SHP77 (cell line): ENCODE data around the gene PRDM5.

ENCODE experiments used
- DNase-seq, 2 experiments: peaks; one replicate each; lab custom pipeline; 2025; lab: John Stamatoyannopoulos, UW

The PRDM5 gene

DNA sequence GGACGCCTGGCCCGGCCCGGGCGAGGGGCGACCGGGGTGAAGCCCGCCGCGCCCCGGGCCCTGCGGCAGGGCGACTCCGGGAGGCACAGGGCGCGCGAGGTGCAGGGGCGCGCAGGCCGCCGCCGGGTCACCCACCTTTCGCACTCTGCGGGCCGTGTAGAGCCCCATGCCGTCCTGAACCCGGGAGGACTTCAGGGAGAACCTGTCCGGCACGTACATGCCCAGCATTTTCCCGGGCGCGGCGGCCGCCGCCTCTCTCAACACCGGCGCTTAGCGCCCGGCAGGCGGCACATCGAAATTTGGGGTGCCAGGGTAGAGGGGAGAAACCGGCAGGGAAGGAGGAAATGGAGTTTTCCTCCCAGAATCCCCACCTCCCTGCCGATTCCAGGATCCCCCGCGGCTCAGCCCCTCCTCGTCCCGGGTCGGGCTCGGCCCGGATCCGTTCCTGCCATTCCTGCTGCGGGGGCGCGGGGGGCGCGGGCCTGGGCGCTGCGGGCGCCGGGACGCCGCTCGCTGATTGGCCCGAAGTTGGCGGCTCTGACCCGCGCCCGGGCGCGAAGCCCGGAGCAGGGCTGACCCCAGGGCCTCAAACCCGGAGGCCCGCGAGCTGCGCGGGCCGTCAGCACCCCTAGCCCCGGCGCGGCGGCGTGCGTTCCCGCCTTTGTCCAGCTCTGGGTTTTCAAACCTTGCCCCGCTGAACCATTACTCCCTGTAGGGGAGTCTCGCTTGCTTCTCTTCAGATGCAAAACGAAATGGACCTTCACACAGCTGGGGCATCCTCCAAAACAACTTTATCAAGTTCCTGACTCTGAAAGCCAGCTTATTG, at the start of gene PRDM5:
Gene PRDM5, minus strand, starts transcription at position 346 of the 826 bp plus-strand sequence. Its CDS starts 118 bp downstream, at position 228.
- no peak for DNase-seq

DNA sequence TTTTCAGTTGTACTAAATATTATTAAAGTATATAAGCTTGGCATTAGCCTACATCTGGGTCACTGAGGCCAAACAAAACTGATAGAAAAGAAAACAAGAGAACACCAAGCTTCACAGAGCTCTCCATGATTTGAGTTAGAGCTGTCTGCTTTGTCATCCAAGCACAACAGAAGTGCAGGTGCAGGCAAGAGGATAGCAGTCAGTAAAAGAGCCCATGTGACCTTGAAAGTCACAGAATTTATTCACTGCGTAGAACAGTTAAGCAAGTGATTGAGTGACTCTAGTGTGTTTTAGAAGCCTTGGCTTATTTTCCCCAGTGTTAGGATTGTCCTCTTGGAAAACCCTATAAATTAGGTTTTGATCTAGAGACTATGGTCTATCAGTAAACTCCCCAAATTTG, 49.4 kb upstream of the PRDM5 start:
- DNase-seq: peak; percentile 13 to 30

DNA sequence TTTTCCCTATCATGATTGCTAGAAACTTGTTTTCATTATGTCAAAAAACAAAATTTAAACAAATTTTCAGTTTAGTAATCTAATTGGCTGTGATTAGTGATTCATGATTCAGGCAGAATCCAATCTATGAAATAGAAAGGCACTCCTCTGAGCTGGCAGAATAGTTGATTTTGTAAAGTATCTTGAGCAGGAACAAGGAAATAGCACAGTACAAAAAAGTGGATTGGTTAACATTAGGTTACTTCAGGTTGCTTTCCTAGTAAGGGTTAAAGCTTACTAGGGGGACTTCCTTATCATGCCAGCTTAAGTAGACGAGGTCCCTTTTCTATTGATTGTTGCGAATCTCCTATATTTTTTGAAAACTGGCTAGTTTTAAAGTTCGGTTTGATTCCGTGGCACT, 43.4 kb upstream of the PRDM5 start:
- DNase-seq: no peak

DNA sequence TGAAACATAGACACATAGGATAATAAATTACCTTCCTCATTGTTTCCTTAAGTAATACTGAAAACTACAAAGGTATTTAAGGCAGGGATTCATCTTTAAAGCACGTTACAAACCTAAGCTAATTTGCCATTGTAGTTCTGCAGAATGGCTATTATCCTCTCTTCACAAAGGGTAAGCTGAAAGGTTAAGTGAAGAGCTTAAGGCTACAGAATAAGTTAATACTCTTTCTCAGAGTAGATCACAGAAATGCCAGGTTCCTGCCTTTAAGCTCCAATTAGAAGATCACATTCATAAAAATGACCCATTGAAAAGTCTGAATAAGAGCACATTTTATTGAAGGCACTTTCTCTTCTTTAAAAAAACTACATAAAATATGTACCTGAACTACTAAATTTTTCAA, 42.1 kb upstream of the PRDM5 start:
- DNase-seq: no peak

DNA sequence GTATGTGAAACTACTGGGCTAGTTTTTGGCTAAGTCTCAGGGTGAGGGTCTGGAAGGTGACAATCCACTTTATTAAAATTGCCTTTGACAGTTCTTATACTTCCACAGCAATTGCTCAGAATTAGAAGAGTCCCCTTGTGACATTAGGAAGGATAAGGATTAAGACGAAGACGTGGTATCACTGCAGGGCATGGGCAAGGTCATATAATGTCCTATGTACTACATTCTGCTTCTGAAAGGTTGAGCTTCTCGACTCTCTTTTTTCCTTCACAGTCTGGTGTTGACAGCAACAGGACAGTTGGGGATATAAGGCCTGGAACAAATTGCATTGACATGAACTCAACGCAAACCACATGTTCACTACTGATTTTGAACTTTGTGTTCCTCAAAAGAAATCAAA, 40.9 kb upstream of the PRDM5 start:
- no peak for DNase-seq

DNA sequence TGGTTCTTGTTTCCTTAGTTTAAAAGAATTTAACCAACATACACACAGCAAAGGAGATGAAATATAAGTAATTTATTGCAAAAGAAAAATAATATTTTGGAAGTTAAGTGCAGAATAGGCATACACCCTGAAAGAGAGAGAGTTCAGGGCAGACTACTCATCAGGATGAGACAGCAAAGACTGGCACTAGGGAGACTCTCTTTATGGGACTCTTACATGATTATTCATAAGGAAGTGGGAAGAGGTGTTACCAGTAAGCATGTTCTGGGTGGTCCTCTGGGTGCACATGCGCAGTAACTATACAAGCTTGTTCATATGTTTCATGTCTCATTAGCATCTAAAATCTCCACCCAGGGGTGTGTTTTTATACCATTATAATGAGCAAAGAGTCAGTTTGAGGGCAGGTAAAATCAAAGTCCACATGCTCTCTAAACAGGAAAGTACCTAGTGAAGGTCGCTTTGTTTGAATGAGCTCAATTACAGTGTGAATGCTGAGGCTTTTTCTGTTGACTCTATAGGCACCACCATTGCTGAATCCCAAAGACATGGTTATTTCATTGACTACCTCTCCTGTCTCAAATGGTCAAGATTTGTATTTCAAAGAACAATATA, 38.2 kb upstream of the PRDM5 start:
- DNase-seq: no peak

DNA sequence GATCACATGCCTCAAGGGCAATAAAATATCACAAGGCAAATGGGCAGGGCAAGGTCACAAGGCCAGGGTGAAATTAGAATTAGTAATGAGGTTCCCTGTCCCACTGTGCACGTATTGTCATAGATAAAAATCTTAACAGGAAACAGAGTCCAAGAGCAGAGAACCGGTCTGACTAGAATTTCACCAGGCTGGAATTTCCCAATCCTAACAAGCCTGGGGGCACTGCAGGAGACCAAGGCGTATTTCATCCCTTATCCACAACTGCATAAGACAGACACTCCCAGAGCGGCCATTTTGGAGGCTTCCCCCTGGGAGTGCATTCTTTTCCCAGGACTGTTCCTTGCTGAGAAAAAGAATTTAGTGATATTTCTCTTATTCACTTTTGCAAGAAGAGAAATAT, 25.9 kb upstream of the PRDM5 start:
- DNase-seq: no peak

DNA sequence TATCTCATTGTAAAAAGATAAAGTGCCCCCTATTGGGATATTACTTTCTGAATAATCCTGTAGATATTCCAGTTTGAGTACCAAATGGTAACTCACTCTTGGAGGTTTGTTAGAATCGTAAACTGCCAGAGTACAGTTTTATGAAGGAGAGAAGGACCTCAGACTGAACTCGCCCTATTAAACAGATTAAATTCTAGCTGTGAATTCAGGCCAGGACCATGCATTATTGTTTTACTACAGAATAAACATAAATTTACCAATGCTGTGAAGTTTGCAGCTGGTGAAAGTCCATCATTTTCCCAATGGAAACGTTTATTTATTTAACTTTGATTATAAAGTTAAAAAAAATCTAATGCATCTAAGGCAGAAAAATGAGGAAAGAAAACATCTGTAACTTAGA, 20.2 kb upstream of the PRDM5 start:
- no peak for DNase-seq

DNA sequence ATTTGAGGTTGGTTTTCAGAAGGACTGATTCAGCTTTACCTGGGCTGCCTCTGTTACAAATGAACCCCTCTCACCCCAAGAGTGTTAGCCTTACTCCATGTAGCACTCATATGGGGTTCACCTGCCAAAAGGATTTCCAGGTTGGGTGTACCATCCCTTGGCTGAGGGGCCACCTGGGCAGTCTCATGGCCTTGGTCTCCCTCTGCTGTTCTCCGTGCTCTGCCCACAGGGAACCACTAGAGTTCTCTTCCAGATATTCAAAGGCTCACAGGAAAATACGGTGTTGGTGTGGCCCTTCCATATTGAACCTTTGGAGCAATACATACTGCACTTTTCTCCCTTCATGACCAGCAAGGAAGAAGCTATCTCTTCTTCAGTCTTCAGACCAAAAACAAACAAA, 18.0 kb upstream of the PRDM5 start:
- no peak for DNase-seq

DNA sequence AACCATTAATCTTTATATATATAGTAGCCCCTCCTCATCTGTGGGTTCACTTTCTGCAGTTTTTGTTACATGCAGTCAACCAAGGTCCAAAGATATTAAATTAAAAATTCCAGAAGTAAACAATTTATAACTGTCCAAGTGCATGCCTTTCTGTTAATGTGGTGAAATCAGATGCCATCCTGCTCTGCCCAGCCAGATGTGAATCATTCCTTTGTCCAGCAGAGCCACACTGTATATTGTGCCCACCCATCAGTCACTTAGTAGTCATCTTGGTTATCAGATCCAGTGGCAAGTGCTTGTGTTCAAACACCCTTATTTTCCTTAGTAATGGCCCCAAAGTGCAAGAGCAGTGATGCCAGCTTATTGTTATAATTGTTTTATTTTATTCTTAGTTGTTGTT, 17.2 kb upstream of the PRDM5 start:
- no peak for DNase-seq

DNA sequence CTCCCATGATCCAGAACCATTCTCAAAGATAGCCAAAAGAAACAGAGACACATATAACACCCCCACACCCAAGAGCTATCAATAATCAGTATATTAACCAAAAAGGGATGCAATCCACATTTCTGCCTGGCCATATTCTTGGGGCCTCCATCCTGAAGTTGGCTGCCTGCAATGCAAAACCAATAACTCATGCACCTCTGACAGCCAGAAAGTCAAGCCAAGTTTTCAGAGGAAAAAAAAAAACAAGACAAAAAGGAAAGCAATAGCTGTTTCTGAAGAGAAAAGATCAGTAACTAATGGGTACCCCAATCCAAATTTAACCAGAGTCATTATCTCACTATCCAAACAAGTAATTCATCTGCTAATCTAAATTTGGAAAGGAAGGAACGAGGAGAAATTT, 7.3 kb upstream of the PRDM5 start:
- no peak for DNase-seq

DNA sequence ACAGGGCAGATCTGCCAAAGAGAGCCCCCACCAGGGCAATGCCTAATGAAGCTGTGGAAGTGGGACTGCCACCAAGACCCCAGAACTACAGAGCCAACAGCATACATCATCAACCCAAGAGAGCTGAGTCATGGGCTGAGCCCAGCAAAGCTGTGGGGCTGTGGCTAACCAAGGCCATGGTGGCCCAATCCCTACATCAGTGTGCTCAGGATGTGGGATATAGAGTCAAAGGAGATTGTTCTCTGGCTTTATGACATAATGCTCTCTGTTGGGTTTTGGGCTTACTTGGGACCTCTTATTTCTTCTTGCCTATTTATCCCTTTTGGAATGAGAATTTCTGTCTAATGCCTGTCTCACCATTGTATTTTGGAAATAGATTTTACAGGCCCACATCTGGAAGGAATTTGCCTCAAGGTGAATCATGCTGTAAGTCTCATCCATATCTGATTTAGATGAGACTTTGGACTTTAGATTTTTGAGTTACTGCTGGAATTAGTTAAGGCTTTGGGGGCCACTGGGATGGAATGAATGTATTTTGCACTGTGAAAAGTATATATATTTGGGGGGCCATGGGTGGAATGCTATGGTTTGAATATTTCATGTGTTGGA, 5.4 kb upstream of the PRDM5 start:
- no peak for DNase-seq

DNA sequence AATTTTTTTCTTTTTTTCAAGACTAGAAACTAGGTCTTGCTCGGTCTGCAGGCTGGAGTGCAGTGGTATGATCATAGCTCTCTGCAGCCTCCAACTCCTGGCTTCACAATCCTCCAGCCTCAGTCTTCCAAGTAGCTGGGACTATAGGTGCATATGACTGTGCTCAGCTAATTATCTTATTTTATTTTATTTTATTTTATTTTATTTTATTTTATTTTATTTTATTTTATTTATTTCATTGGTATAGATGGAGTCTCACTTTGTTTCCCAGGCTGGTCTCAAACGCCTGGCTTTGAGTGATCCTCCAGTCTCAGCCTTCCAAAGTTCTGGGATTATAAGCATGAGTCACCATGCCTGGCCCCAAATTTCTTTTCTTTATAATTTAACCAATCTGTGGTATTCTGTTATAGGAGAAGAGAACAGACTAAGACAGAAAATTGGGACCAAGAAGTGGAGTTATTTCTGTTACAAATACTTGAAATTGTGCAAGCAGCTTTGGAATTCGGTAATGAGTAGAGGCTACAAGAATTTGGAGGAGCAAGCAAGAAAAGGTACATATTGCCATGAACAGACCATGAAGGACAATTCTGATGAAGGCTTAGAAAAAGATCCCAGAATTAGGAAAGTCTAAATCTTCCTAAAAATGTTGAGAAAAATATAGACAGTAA, 4.0 kb upstream of the PRDM5 start:
- DNase-seq: no peak

DNA sequence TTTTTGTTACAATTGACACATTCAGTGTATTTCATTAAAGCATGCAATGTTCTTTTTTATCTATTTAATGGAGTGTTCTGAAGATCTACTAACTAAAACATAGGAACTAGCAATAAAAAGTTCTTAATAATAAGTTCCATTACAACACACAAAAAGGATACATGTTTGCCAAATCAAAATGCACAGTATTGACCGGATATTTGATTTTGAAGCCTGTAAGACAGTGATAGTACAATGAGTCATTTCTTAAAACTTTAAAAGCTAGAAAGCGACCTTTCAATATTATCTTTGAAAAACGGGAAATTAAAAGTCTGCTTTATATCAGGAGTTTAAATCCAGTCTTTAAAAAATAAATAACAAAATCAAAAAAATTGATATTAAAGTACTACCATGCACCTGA, 2.4 kb upstream of the PRDM5 start:
- no peak for DNase-seq

DNA sequence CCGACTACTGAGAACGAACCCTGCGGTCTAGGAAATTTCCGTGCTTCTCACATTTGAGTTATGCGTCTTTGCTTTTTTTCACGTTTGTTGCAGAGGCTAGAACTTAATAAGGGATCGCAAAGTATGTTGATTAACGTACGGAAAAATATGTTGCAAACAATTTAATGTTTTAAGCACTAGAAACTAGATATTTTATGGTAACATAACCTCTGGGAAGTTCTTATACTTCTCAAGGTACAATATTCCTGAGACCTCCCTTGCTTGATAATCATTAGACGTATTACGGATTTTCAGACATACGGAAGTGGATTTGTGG, 639 bp upstream of the PRDM5 start:
- no peak for DNase-seq

DNA sequence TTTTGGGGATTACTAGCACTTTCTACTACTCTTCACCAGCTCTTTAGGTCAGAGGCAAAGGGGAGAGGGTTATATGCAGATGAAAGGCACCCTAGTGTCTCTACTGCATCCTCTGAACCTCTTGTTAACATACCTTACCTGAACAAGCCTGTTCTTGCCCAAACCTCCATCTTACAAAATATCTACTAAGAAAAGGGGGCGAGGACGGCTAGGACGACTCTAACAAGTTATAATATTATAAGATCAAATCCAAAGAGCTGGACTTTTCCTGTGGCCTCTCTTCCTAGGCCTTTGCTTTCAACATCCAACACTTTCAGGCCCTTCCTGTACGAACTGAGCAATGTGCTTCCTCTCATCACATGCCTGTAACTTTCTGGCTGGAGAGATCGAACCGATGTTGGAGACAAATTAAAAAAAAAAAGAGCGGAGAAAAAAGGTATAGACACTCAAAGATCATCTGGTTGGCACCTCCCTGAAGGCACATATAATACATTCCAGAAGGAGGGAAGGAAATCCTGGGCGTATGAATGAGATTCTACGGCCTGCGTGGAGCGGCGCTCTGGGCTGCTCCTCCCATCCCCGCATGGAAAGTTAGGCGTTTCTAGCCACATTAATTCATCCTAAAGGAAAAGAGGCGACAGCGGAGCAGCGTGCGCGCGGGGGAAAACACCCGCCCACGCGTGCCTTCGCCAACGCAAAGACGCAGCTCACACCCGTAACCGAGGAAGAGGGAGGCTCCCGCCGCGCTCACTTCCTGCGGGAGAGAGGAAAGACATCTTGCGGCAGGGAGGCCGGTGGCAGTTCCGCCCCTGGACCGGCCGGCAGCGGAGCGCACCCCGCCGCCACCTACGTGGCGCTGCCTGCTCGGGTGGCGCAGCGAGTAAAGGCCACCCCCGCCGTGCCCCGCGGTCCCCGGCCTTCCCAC, 808 bp downstream of the PRDM5 start:
- no peak for DNase-seq

DNA sequence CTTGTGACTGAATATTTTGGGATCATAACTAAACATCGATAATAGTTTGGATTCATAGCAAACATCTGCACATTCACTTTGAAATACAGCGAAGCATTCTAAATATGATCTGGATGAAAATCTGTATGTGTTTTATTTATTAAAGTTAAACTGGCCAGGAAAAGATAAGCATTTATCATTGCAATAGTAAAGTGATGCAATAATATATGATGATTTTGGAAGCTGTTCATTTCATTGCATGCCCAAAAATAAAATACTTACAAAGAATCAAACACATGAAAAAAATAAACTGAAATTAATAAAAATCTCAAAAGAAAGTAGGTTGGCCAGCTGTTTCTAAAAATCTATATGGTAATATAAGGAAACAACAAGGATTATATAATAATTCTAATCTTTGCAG, 1.9 kb downstream of the PRDM5 start:
- no peak for DNase-seq

DNA sequence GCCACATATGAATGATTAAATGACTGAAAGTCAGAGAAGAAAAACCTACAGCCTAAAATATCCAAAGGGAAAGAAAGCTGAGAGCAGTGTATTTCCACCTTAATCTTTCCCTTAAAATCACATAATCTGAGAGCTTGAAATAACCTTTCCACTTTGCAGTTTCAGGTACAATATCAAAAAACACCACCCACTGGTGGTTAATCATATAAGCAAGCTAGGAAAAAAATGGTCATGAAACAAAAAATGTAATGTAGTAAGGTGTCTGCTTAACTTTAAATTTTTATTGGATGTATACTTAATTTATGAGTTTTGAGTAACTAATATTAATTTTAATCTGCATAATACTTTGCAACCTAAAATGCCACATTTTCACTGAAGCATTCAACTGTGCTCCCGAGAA, 3.2 kb downstream of the PRDM5 start:
- DNase-seq: no peak

DNA sequence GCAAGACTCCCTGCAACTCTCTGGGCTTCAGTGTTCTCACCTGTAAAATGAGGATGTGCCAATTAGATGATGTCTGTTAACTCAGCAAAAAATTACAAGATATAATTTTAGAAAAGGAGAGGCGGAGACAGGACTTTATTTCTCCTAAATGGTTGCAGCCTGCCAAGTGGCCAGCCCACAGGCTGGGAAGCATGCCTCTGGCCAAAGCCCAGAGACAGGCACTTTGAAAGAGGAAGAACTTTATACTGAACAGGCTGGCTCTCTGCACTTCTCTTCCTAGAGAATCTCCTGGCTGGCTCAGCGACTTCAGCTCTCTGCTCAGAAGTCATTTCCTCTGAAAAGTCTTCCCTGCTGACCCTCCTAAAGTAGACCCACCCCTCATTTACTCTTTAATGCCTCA, 3.7 kb downstream of the PRDM5 start:
- no peak for DNase-seq

DNA sequence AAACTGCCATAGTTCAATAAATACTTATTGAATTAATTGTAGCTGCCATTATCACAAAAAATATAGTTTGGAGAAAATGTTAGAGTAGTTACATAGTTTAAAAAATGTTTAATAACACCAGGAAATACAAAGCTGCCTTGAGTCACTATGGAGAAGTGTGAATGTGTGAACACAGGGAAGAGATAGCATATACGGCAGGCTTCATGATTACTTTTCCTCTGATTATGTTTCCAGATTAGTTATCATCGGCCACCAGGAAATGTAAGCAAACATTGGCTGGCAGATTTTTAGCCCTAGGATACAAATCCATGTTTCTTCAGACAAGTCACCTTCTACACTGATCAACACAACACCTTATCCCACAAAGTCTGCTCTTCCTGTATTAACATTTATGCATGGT, 4.4 kb downstream of the PRDM5 start:
- DNase-seq: no peak

DNA sequence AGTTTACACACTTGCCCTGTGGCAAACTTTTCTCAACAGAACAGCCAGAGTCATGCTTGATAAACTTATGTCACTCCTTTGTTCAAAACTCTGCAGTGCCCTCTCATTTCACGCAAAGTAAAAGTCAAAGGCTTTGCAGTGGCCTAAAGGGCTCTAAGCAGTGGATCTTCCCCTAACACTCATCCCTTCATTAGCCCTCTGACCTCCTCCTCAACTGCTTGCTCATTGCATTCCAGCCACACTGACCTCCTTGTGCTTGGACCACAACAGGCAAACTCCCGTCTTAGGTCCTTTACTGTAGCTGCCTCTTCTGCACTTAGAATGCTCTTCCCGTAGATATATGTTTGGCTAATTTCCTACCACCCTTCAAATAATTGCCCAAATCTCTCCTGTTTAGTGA, 5.6 kb downstream of the PRDM5 start:
- DNase-seq: no peak

DNA sequence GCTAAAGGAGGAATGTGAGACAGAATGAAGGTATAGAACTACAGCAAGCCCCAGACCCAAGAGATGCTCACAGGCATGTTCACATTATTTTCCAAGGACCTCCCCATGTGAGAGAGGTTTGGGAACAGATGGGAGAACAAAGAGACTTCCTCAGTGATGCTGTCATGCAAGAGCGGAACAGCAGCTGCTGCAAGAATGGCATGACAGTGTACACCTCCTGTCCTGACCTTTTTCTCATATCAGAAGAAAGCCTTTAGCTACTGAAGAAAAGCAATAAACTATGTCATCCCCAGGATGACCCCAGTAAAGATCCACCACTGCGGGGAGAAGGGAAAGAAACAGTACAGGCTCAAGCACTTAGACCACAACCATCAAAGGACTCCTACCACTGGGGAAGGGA, 7.2 kb downstream of the PRDM5 start:
- peak in 1 of 2 experiments; percentile 12 for DNase-seq
